K562 (cell line): ENCODE results near the gene GAB2. TPM values are rescaled to one million over a fixed set of nuclear protein-coding genes. Genes with fewer than 3 reads are reported as not detected.
"Not testable (repeated sequence)": the region's sequence is repeated elsewhere in the genome, so short reads cannot be mapped to it uniquely, and the experiment has no call there.

Experiments
- ATAC-seq: fragments of 200-7000 bp; cut with Tn5 transposase; 3 replicates; pipeline ENCODE4 v1.9.1; 2020; ENCODE audit warnings: moderate library complexity
- BruUV-seq: library from RNA; stranded (reverse); fragments of 400-500 nt; replicated peaks from 2 replicates; lab custom pipeline; 2021; lab: Mats Ljungman, UMichigan
- CTCF ChIA-PET: fragments of 300-600 bp; formaldehyde crosslinking; extraction: SDS; loops from one replicate; lab custom pipeline; 2021; ENCODE audit warnings: low intra/inter-chr PET ratio; lab: Yijun Ruan, JAX
- POLR2A ChIA-PET: fragments of 300-600, 350-650 bp; sonication (Branson Sonifier 250); formaldehyde crosslinking; extraction: SDS; loops from one replicate; lab custom pipeline; 2021; ENCODE audit warnings: antibody characterized with exemption, inconsistent platforms; lab: Yijun Ruan, JAX
- DNase-seq, 4 experiments: peaks; one replicate each; pipeline versions ENCODE4 v3.0.0 to v3.0.0-alpha.2; 2011 to 2018; ENCODE audit warnings: low spot score in 3 of 4, mixed read lengths in 3 of 4; ENCODE audit errors: extremely low read depth in 1 of 4
- FAIRE-seq: peaks from 2 replicates; lab custom pipeline; 2011; peaks lifted over from hg19 to GRCh38; lab: Jason Lieb, UNC
- H2AFZ ChIP-seq: 2 replicates; pipeline ENCODE4 v1.6.0; 2011; ENCODE audit warnings: low read depth, low read length, control low read depth, inconsistent platforms
- H3K27ac ChIP-seq: fragments of 200-600 bp; 3 replicates; pipeline ENCODE4 v1.8.0; 2011; ENCODE audit warnings: low read depth, mild to moderate bottlenecking, control low read depth, inconsistent platforms, low read length, moderate library complexity, mixed read lengths; ENCODE audit errors: extremely low read depth
- H3K27me3 ChIP-seq, 2 experiments: fragments of 300-600 bp in 1 of 2; 2 replicates in 1 of 2; 3 replicates in 1 of 2; pipeline versions ENCODE4 v1.6.0 to v1.8.0; 2011; ENCODE audit warnings: inconsistent platforms in 2 of 2, low read length in 2 of 2, mild to moderate bottlenecking in 1 of 2, mixed read lengths in 1 of 2, moderate library complexity in 1 of 2; ENCODE audit not compliant: control insufficient read depth in 2 of 2, insufficient read depth in 2 of 2
- H3K36me3 ChIP-seq: fragments of 300-600 bp; 3 replicates; pipeline ENCODE4 v1.8.0; 2011; ENCODE audit warnings: mild to moderate bottlenecking, low read length, inconsistent platforms; ENCODE audit not compliant: control insufficient read depth, insufficient read depth
- H3K4me1 ChIP-seq, 2 experiments: fragments of 200-600 bp in 1 of 2; replicated peaks in 1 of 2; 2 replicates in 1 of 2; 3 replicates in 1 of 2; pipeline versions ENCODE4 v1.5.1 to v1.8.0; 2011; ENCODE audit warnings: inconsistent platforms in 2 of 2, low read length in 2 of 2, mild to moderate bottlenecking in 1 of 2, mixed read lengths in 1 of 2, moderate library complexity in 1 of 2; ENCODE audit not compliant: control insufficient read depth in 2 of 2, insufficient read depth in 2 of 2
- H3K4me2 ChIP-seq: 2 replicates; pipeline ENCODE4 v1.6.1; 2011; ENCODE audit warnings: low read length, control low read depth, inconsistent platforms, mixed read lengths; ENCODE audit not compliant: insufficient read depth
- H3K4me3 ChIP-seq: fragments of 200-600 bp; sonication (generic), shearing (Covaris generic); 2 replicates; pipeline ENCODE4 v1.5.1; 2016; ENCODE audit warnings: control low read depth, inconsistent platforms
- H3K79me2 ChIP-seq: fragments of 200-600 bp; 3 replicates; pipeline ENCODE4 v1.8.0; 2011; ENCODE audit warnings: low read length, inconsistent platforms; ENCODE audit not compliant: control insufficient read depth, insufficient read depth
- H3K9ac ChIP-seq, 2 experiments: 2 replicates each; pipeline versions ENCODE4 v1.6.0 to v1.6.1; 2011; ENCODE audit warnings: low read depth in 2 of 2, low read length in 2 of 2, control low read depth in 1 of 2, inconsistent platforms in 1 of 2, mild to moderate bottlenecking in 1 of 2, mixed read lengths in 1 of 2; ENCODE audit not compliant: insufficient read depth in 1 of 2
- H3K9me1 ChIP-seq: one replicate; pipeline ENCODE4 v1.6.0; 2011; ENCODE audit warnings: inconsistent platforms, mild to moderate bottlenecking, low read length, moderate library complexity; ENCODE audit not compliant: control insufficient read depth, insufficient read depth
- H3K9me3 ChIP-seq: replicated peaks from 2 replicates; pipeline ENCODE4 v1.5.1; 2011; ENCODE audit warnings: low read depth, low read length, inconsistent platforms; ENCODE audit not compliant: control insufficient read depth, insufficient read depth
- H4K20me1 ChIP-seq: replicated peaks from 2 replicates; pipeline ENCODE4 v1.6.1; 2011; ENCODE audit warnings: low read length, inconsistent platforms, mixed read lengths; ENCODE audit not compliant: control insufficient read depth, insufficient read depth
- BCOR ChIP-seq: fragments of 450-650 bp; IDR thresholded peaks from 2 replicates; pipeline ENCODE4 v1.6.1; 2016
- BRCA1 ChIP-seq, 2 experiments: fragments of 450-650 bp in 1 of 2; sonication (generic) in 1 of 2; formaldehyde crosslinking in 1 of 2; IDR thresholded peaks; 2 replicates each; pipeline versions ENCODE4 v1.5.0 to v1.6.1; 2017 to 2020; ENCODE audit warnings: mild to moderate bottlenecking in 1 of 2, missing genetic modification reagents in 1 of 2
- BRD4 ChIP-seq: fragments of 200-600 bp; sonication (generic); IDR thresholded peaks from 2 replicates; pipeline ENCODE4 v1.6.1; 2017; ENCODE audit warnings: inconsistent platforms
- CHD2 ChIP-seq: IDR thresholded peaks from 2 replicates; pipeline ENCODE4 v1.6.1; 2011; ENCODE audit warnings: low read depth, low read length
- JUND ChIP-seq, 2 experiments: IDR thresholded peaks; 2 replicates in 1 of 2; 3 replicates in 1 of 2; pipeline ENCODE4 v1.6.1; 2011; ENCODE audit warnings: borderline replicate concordance in 2 of 2, low read depth in 2 of 2, low read length in 2 of 2, improper control_type of control experiment in 1 of 2, missing biosample characterization in 1 of 2, missing genetic modification characterization in 1 of 2, missing genetic modification reagents in 1 of 2
- KDM1A ChIP-seq, 2 experiments: fragments of 450-650 bp; IDR thresholded peaks; 2 replicates each; pipeline ENCODE4 v1.6.1; 2016; ENCODE audit warnings: mild to moderate bottlenecking in 2 of 2
- ZNF146 ChIP-seq: IDR thresholded peaks from one replicate; pipeline ENCODE4 v1.6.1; 2018; ENCODE audit warnings: missing compliant biosample characterization; ENCODE audit not compliant: unreplicated experiment
- WGBS: fragments of 100-300 bp; shearing (Covaris generic); methylation state at CpG from one replicate; pipeline ENCODE4 v1.1.6; 2016; ENCODE audit warnings: low coverage, mixed read lengths; ENCODE audit not compliant: insufficient coverage; ENCODE audit errors: missing lambda C conversion rate; 5-methylcytosine and 5-hydroxymethylcytosine counted together
- in situ Hi-C: fragments of 300-500 bp; cut with MboI; formaldehyde crosslinking; loops from 4 replicates; pipeline ENCODE4 v1.15.0; 2018; ENCODE audit warnings: inconsistent platforms, mixed read lengths
- intact Hi-C: fragments of 100-400 bp; cut with micrococcal nuclease; formaldehyde crosslinking; loops from 2 replicates; pipeline ENCODE4 v1.14.2; 2022
- polyA plus RNA-seq, 8 experiments: library from polyadenylated mRNA; depleted of rRNA in 4 of 8; stranded (reverse) in 5 of 8; unstranded in 3 of 8; fragments of >200 nt; fragmentation: Nextera tagmentation in 2 of 8; fragmentation: Illumina TruSeq in 1 of 8; extraction: Ambion mirVana in 2 of 8; extraction: Trizol in 1 of 8; gene quantifications; 2 replicates each; pipeline versions ENCODE4 v1.2.1 to v1.2.3, GENCODE V29; 2011 to 2014; ENCODE audit warnings: inconsistent platforms in 1 of 8, missing spikeins in 1 of 8
- total RNA-seq, 7 experiments: library from RNA; depleted of rRNA in 6 of 7; stranded (reverse); fragments of >200 nt in 6 of 7; fragmentation: Illumina TruSeq in 2 of 7; extraction: Trizol in 2 of 7; gene quantifications; 2 replicates each; pipeline versions ENCODE4 v1.2.1 to v1.2.3, GENCODE V29; 2011 to 2021; ENCODE audit warnings: low replicate concordance in 1 of 7

The GAB2 gene
- total and polyA plus RNA-seq, 9 of the 15 experiments (the other 6 are each of a cell fraction or from before 2014, with no cell fraction given): 2.3 to 35.2 (median 16.1) TPM

DNA sequence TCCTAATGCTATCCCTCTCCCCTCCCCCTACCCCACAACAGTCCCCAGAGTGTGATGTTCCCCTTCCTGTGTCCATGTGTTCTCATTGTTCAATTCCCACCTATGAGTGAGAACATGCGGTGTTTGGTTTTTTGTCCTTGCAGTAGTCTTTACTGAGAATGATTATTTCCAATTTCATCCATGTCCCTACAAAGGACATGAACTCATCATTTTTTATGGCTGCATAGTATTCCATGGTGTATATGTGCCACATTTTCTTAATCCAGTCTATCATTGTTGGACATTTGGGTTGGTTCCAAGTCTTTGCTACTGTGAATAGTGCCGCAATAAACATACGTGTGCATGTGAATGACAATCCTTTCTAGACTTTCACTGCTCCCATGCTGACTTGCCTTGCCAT, 241.8 kb downstream of the GAB2 start:
- H3K4me2 ChIP-seq, H3K9me1 ChIP-seq, H3K27ac ChIP-seq, FAIRE-seq, H3K79me2 ChIP-seq, H3K27me3 ChIP-seq, POLR2A ChIA-PET, H3K4me3 ChIP-seq, H3K9me3 ChIP-seq, intact Hi-C loops, BruUV-seq, DNase-seq, H3K9ac ChIP-seq, CTCF ChIA-PET, H3K36me3 ChIP-seq, in situ Hi-C loops, H4K20me1 ChIP-seq, ATAC-seq, H2AFZ ChIP-seq: not testable (repeated sequence)
- WGBS: 57% methylated on average over 3 of the region's 3 CpGs
- TF ChIP-seq ZNF146 (CRISPR knock-in tag) (peak; percentile 53), KDM1A (IDR thresholded peaks at IDR 0.05) (0 out of 4 replicates have a peak, but pooled peaks of 1 of the 2 experiments have one; percentile 18), BCOR (peak; percentile 52; the same call in 1 of the 2 replicates)
- peaks cover 5 to 15% of the 10 kb centered on the region in 2 experiments; a peak in 4 of 5 replicates for H3K4me1 ChIP-seq

DNA sequence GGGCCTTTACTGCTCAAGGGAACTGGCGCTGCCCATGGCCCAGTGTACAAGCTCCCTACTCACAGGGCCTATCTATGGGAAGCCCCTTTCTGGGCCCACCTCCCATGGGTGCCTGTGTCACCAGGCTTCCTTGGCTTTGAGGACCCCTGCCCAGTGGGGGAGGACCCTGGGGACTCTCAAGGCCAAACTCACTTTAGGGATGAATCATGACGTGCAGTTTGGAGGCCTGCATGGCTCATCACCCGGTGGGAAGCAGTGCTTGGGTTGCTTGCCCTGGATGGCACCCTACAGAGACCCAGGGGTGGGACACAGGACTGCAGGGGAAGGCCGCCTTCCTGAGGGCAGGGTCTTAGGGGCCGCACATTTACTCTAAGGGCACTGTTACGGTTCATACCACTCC, 245.7 kb downstream of the GAB2 start:
- Histone ChIP-seq H3K79me2 (no peaks in the 10 kb centered on the region), H3K4me2 (no peak overlapping the region), H3K4me1 (peaks cover 9 to 17% of the 10 kb centered on the region in 2 experiments; a peak in 4 of 5 replicates), H3K27me3 (no peaks in the 10 kb centered on the region), H3K4me3 (no peak overlapping the region), H3K9ac (no peak overlapping the region), H4K20me1 (no peaks in the 10 kb centered on the region), H3K27ac (no peak overlapping the region), H3K36me3 (no peaks in the 10 kb centered on the region), H2AFZ (no peak overlapping the region), H3K9me3 (no peaks in the 10 kb centered on the region), H3K9me1 (no peaks in the 10 kb centered on the region)
- no peak for DNase-seq
- no peak for TF ChIP-seq BRD4
- no peak for TF ChIP-seq BRCA1 (IDR thresholded peaks at IDR 0.05)
- no peak for TF ChIP-seq BRCA1 (CRISPR knock-in tag; IDR thresholded peaks at IDR 0.05)
- no peak for TF ChIP-seq JUND (IDR thresholded peaks at IDR 0.05; ENCODE audit: borderline replicate concordance, low read depth, low read length)
- TF ChIP-seq JUND (tag; IDR thresholded peaks at IDR 0.05; ENCODE audit: borderline replicate concordance, low read depth, low read length): no peak
- no peak for TF ChIP-seq CHD2
- in situ Hi-C loops (no loop called here), intact Hi-C loops (no loop called here)
- ChIA-PET POLR2A (interaction anchor here (0.7 kb wide), 1 partner anchor 12 kb away, joined by 3 read pairs; no protein-coding TSS in a partner anchor), CTCF (no interaction called here)
- no peak for ATAC-seq
- WGBS: 69% methylated on average over 6 of the region's 6 CpGs
- no TSS peak for BruUV-seq
- no peak for FAIRE-seq
